Activated naive CD8-positive, alpha-beta T cell treated with anti-CD3 and anti-CD28 coated beads for 36 hours (primary cell): ENCODE measurements around the gene TREML4. TPM values are rescaled to one million over a fixed set of nuclear protein-coding genes. Genes with fewer than 3 reads are reported as not detected.

Source experiments
- DNase-seq: peaks from one replicate; pipeline ENCODE4 v3.0.0; 2021
- H3K27ac Mint-ChIP-seq: one replicate; pipeline ENCODE4 v1.8.0; 2022; ENCODE audit warnings: mild to moderate bottlenecking, moderate library complexity, mixed read lengths
- H3K27me3 Mint-ChIP-seq: one replicate; pipeline ENCODE4 v1.8.0; 2022; ENCODE audit warnings: mild to moderate bottlenecking, mixed read lengths
- H3K36me3 Mint-ChIP-seq: one replicate; pipeline ENCODE4 v1.8.0; 2021; ENCODE audit warnings: mild to moderate bottlenecking, mixed read lengths
- H3K4me1 Mint-ChIP-seq: one replicate; pipeline ENCODE4 v1.8.0; 2021; ENCODE audit warnings: mixed read lengths
- H3K4me3 Mint-ChIP-seq: one replicate; pipeline ENCODE4 v1.8.0; 2022; ENCODE audit warnings: mild to moderate bottlenecking, moderate library complexity, mixed read lengths
- H3K9me3 Mint-ChIP-seq: one replicate; pipeline ENCODE4 v1.8.0; 2022; ENCODE audit warnings: mixed read lengths
- total RNA-seq, 2 experiments: library from RNA; stranded (reverse); gene quantifications; one replicate each; pipeline ENCODE4 v1.2.3, GENCODE V29; 2021

Gene TREML4
- total RNA-seq, 2 experiments from 2014 or later: not detected

DNA sequence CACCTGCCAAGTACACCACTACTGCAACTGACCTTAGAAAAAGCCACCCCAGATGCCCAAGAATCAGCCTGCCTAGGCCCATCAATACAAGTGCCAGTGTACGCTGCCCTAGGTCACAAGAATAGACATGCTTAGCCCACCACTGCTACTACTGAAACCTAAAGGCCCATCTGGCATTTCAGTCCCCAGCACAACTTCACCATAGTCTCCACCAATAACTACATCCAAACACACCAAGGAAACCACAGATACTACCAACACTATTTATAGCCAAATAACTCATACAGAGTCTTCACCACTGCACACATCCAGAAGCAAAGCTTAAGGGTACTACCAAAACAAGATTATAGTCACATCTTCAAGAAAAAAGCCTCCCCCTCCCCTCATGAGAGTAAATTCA, 28.2 kb downstream of the TREML4 start:
- Mint-ChIP-seq H3K36me3 (peaks cover under 1% of the 10 kb centered on the region), H3K27ac (no peak overlapping the region), H3K9me3 (peaks cover 13% of the 10 kb centered on the region), H3K4me3 (no peak overlapping the region), H3K27me3 (no peaks in the 10 kb centered on the region), H3K4me1 (peaks cover 8% of the 10 kb centered on the region)
- no peak for DNase-seq

DNA sequence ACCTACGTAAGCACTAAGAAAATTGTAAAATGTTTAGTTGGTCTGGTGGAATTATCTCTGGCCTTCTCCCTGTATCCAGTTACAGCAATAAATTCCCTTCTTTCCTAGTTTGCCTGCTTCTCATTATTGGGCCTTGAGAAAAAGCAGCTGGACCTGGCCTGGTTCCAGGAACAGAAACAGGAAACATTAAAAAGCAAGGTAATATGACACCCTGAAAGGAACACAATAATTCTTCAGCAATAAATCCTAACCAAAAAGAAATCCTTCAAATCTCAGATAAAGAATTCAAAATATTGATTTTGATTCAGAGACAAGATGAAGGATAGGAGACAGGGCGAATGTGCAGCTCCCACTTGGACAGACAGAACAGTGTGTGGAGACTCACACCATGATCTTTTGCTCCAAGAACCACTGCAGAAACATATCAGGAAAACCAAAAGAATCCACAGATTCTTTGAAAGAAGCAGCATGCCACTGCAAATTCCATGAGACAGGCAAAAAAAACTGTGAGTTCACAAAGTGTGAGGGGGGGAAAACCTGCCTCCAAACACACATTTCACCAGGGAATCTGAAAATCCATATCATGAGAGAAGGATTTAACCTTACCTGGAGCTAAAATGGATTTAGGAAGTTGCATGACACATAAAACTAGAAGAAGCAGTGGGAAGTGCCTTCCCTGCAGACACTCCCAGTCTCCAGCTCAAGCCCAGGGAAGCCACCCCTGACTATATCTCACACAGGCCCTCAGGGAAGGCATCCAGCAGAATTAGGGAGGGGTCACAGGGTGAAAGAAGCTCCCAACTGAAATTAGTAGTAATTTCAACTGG, 29.4 kb downstream of the TREML4 start:
- DNase-seq: no peak
- Mint-ChIP-seq H3K27me3 (no peaks in the 10 kb centered on the region), H3K9me3 (peaks cover 23% of the 10 kb centered on the region), H3K4me3 (no peak overlapping the region), H3K27ac (no peak overlapping the region), H3K4me1 (peaks cover 8% of the 10 kb centered on the region), H3K36me3 (peaks cover 6% of the 10 kb centered on the region)

DNA sequence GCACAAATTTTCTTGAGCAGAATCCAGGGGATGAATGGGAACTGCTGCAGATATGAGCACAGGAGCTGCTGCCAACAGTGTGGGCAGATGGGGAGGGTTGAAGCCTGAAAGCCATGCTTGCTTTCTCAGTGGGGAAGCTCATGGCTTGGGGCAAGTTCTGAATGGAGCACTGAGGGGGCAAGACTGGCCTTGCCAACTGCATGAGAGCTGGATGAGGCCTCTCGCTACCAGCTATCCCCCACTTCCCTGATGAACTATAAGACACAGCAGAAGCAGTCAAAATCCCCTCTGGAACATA, 30.0 kb downstream of the TREML4 start:
- H3K4me1 Mint-ChIP-seq: peaks cover 8% of the 10 kb centered on the region
- H3K36me3 Mint-ChIP-seq: peaks cover 8% of the 10 kb centered on the region
- no peak for DNase-seq
- no peak overlapping the region for H3K4me3 Mint-ChIP-seq
- H3K27me3 Mint-ChIP-seq: no peaks in the 10 kb centered on the region
- H3K9me3 Mint-ChIP-seq: peaks cover 24% of the 10 kb centered on the region
- no peak overlapping the region for H3K27ac Mint-ChIP-seq

DNA sequence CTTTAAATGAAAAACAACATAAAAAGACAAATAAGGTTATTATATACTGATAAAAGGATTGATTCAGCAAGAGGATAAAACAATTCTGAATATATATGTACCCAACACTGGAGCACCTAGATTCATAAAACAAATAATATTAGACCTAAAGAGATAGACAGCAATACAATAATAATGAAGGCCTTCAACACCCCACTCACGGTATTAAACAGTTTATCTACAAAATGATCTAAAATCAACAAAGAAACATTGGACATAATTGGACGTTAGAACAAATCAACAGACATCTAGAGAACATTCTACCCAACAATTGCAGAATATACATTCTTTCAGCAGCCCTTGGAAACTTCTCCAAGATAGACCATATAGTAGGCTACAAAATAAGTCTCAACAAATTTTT, 34.3 kb downstream of the TREML4 start:
- H3K27ac Mint-ChIP-seq: no peak overlapping the region
- H3K27me3 Mint-ChIP-seq: no peaks in the 10 kb centered on the region
- DNase-seq: no peak
- peaks cover 34% of the 10 kb centered on the region for H3K9me3 Mint-ChIP-seq
- no peak overlapping the region for H3K4me3 Mint-ChIP-seq
- no peaks in the 10 kb centered on the region for H3K4me1 Mint-ChIP-seq
- H3K36me3 Mint-ChIP-seq: peaks cover 12% of the 10 kb centered on the region

DNA sequence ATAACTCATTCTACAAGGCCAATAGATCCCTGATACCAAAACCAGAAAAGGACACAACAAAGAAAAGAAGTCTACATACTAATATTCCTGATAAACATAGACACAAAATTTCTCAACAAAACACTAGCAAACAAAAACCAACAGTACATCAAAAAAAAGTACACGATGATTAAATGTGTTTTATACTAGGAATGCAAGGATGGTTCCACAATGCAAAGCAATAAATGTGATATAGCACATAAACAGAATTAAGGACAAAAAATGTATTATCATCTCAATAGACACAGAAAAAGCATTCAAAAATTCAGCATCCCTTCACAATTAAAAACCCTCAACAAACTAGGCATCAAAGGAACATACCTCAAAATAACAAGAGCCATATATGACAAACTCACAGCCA, 35.1 kb downstream of the TREML4 start:
- H3K27me3 Mint-ChIP-seq: no peaks in the 10 kb centered on the region
- no peaks in the 10 kb centered on the region for H3K4me1 Mint-ChIP-seq
- H3K27ac Mint-ChIP-seq: no peak overlapping the region
- no peak overlapping the region for H3K4me3 Mint-ChIP-seq
- no peak for DNase-seq
- peaks cover 34% of the 10 kb centered on the region for H3K9me3 Mint-ChIP-seq
- peaks cover 12% of the 10 kb centered on the region for H3K36me3 Mint-ChIP-seq

DNA sequence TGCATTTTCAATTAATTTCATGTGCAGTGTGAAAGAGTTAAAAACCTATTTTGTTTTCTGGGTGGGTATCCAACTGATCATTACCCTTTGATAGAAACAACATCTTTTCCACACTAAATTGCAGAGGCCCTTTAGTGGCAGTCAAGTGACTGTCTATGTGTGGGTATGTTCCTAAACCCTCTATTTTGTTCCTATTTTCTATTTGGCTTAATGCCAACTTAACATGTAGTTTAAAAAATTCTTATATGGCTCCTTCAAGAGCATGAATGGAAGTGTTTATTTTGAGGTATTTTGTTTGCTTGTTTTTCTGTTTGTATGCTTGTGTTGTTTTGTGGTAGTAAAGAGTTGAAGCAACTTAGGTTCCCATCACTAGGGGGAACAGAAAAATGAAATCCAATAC, 38.4 kb downstream of the TREML4 start:
- H3K4me3 Mint-ChIP-seq: no peak overlapping the region
- no peaks in the 10 kb centered on the region for H3K27me3 Mint-ChIP-seq
- no peak for DNase-seq
- H3K27ac Mint-ChIP-seq: no peak overlapping the region
- H3K9me3 Mint-ChIP-seq: peaks cover 19% of the 10 kb centered on the region
- no peaks in the 10 kb centered on the region for H3K4me1 Mint-ChIP-seq
- peaks cover 11% of the 10 kb centered on the region for H3K36me3 Mint-ChIP-seq

DNA sequence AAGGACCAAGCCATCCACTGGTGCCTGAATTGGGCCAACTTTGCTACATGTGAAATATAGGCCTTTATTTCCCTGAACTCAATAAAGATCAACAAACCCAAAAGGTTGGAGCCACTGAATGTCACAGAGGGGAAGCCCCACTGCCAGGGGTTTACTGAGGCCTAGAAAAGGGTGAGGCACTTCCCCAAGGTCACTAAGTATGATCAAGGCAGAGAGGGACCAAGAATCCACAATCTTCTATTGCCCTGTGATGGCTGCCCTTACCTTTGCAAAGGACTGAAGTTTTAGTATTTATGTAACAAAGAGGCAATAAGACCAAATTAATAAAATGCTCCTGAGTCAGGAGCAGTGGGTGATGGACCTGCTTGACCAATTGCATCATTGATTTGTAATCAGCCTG, 40.3 kb downstream of the TREML4 start:
- Mint-ChIP-seq H3K4me1 (peaks cover 6% of the 10 kb centered on the region), H3K27ac (no peak overlapping the region), H3K36me3 (peaks cover 1% of the 10 kb centered on the region), H3K27me3 (no peaks in the 10 kb centered on the region), H3K9me3 (peaks cover 6% of the 10 kb centered on the region), H3K4me3 (no peak overlapping the region)
- DNase-seq: no peak

DNA sequence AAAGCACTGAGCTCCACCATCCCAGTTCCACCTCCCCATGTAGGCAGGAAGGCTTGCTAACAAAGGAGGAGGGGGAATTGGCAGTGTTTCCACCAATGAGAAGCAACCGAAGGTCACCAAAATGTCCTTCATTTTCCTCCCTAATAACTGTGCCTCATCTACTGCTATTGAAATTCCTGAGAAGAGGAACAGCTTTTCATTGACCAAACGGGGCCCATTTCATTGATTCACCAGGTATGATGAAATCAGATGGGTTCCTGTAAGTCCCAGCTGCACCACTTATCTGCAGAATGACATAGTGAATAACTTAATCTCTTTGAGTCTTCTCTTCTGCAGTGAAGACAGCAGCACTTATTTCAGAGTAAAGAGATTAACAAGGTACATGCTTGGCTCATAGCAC, 41.0 kb downstream of the TREML4 start:
- H3K27ac Mint-ChIP-seq: no peak overlapping the region
- no peak for DNase-seq
- no peaks in the 10 kb centered on the region for H3K36me3 Mint-ChIP-seq
- no peaks in the 10 kb centered on the region for H3K27me3 Mint-ChIP-seq
- H3K9me3 Mint-ChIP-seq: peaks cover 3% of the 10 kb centered on the region
- H3K4me3 Mint-ChIP-seq: no peak overlapping the region
- H3K4me1 Mint-ChIP-seq: peaks cover 6% of the 10 kb centered on the region

DNA sequence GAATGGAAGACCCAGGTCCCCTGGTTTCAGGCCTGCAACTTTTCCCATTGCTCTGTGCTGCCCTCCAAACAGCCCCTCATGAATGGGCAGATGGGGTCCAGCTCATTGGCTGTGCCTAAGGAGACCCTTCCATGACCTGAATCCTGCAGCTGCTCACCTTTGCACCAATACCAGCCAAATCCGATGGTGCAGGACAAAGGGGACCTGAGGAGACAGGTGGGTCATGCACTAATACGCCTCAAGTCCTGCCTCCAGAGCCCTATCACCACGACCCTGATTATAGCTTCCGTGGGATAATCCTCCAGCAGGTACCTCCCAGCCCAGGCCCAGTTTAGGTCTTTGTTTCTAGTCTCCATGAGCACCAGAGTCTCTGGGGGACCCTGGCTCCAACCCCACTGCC, 41.6 kb downstream of the TREML4 start:
- Mint-ChIP-seq H3K4me1 (peaks cover 6% of the 10 kb centered on the region), H3K36me3 (no peaks in the 10 kb centered on the region)
- no peak for DNase-seq

DNA sequence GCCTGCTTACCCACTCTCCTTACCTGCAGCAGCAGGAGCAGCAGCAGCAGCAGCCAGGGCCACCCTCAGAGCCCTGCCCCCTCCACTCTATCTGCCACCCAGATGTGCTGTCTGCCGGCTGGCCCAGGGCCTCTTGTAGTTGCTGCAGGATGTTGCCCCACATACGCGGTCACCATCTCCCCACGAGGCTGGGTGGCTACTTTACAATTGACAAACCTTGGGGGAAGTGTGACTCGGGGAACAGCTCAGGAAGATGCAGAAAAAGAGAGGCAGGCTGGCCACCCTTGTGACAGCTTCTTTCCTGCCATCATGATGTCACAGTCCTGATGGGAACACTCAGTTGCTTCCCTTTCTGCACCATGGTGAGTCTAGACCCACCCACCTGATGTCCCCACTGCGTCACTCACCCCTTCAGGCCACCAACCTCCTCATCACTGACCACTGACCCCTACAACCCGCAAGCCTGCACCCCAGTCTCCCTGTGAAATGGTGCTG, 43.8 kb downstream of the TREML4 start:
- Mint-ChIP-seq H3K27me3 (no peaks in the 10 kb centered on the region), H3K4me3 (no peak overlapping the region), H3K36me3 (no peaks in the 10 kb centered on the region), H3K27ac (no peak overlapping the region), H3K9me3 (no peaks in the 10 kb centered on the region), H3K4me1 (peaks cover 6% of the 10 kb centered on the region)
- no peak for DNase-seq

More for the DNA sequence above, 41.6 kb downstream of the TREML4 start:
- Mint-ChIP-seq H3K9me3 (peaks cover 3% of the 10 kb centered on the region), H3K27ac (no peak overlapping the region), H3K27me3 (no peaks in the 10 kb centered on the region), H3K4me3 (no peak overlapping the region)

DNA sequence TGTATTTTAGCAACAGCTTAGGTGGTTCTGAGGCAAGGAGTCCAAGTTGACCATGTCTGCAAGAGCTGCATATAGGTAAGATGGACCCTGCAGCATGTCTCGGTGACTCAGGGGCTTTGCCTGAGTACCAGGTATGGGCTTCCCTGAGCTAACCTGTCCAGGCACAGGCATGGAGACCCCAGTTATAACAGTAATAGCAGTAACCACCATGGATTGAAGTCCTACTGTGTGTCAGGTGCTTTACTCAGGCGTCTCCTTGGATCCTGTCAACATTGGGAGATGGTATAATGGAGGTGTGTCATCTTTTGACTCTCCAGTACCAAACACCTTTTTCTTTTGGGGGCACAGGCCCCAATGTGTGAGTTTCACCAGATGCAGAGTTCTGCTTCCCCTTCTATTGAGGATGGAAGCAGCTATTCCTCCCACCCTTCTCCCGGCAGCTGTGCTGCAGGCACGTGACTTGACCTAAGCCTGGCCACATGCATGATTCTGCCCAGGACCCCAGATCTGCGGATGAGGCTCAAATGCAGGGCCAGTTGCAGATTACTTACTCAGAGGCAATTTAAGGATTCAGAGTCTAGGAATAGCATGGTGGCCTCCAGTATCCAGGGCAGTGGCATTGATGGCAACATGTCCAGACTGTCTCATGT, 44.6 kb downstream of the TREML4 start:
- peaks cover 6% of the 10 kb centered on the region for H3K4me1 Mint-ChIP-seq
- no peaks in the 10 kb centered on the region for H3K9me3 Mint-ChIP-seq
- H3K27ac Mint-ChIP-seq: no peak overlapping the region
- no peak overlapping the region for H3K4me3 Mint-ChIP-seq
- no peaks in the 10 kb centered on the region for H3K27me3 Mint-ChIP-seq
- DNase-seq: no peak
- no peaks in the 10 kb centered on the region for H3K36me3 Mint-ChIP-seq

DNA sequence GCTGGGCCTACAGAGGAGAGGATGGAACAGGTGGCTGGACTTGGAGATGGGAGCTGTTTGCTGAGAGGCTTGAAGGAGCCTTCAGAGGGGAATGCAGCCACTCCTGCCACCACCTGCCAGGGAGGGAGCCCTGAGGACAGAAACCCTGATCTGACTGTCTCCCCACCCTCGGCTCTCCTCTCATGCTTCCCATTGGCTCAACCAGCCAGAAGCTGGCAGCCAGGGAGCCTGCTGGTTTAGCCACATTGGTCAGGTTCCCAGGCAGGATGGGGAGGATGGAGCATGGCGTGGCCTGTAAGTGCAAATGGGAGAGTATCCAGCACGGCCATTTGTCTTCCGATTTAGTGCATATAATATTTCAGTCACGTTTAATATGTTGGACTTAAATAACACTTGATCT, 45.6 kb downstream of the TREML4 start:
- Mint-ChIP-seq H3K4me1 (peaks cover 7% of the 10 kb centered on the region), H3K4me3 (no peak overlapping the region), H3K36me3 (no peaks in the 10 kb centered on the region), H3K27me3 (no peaks in the 10 kb centered on the region), H3K9me3 (no peaks in the 10 kb centered on the region), H3K27ac (no peak overlapping the region)
- no peak for DNase-seq

DNA sequence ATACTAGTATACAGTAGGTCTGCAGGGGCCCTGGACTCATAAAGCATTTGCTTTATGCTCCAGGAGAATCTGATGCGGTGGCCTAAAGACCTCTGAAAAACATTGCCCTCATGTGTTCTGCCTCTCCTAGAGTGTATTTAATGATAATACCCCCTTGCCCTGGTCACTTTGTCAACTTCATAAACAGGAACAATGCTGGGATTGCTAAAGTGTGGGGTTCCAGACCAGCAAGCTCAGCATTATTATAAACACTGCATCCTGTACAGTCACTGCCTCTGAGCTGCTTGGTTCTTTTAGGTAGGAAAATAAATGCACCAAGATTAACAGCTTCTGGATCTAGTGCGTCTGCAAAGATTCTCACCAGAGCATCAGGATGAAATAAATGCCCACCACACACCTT, 46.1 kb downstream of the TREML4 start:
- H3K36me3 Mint-ChIP-seq: no peaks in the 10 kb centered on the region
- no peaks in the 10 kb centered on the region for H3K9me3 Mint-ChIP-seq
- no peak overlapping the region for H3K27ac Mint-ChIP-seq
- peaks cover 13% of the 10 kb centered on the region for H3K4me1 Mint-ChIP-seq
- no peak overlapping the region for H3K4me3 Mint-ChIP-seq
- no peaks in the 10 kb centered on the region for H3K27me3 Mint-ChIP-seq
- no peak for DNase-seq

DNA sequence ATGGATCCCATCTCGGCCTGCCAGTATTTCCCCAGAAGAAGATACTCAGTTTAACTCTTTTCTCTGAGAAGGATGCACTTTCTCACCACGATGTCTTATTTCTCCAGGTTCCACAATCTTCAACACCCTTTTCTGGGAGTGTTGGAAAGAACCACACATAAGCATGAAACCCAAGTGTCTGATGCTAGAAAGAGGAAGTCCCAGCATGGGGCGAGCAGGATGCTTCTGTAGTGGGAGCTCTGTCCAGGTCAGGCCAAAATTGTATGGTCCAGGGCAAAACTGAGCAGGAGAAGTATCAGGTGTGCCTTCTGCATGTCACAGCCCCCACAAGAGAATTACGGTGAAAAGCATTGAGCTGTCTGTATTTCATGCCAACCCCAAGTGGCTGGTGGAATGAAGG, 47.3 kb downstream of the TREML4 start:
- Mint-ChIP-seq H3K27me3 (no peaks in the 10 kb centered on the region), H3K36me3 (no peaks in the 10 kb centered on the region), H3K27ac (no peak overlapping the region), H3K4me1 (peaks cover 14% of the 10 kb centered on the region), H3K9me3 (no peaks in the 10 kb centered on the region), H3K4me3 (no peak overlapping the region)
- DNase-seq: no peak

DNA sequence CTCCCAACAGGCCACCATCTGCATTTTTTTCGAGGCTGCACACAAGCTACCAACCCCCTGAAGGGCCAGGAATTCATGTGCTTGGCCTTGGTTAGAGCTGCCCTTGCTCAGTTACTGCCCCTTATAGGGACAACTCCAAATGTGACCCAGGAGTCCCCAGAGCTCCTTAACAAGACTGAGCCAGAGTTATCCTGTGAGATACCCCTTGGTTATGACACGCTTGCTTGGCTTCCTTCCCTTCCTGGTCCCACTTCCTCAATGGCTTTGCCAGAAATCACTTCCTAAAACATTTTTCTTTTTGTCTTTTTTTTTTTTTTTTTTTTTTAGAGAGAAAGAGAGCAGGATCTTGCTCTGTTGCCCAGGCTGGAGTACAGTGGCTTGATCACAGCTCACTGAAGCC, 49.5 kb downstream of the TREML4 start:
- H3K27me3 Mint-ChIP-seq: no peaks in the 10 kb centered on the region
- no peaks in the 10 kb centered on the region for H3K9me3 Mint-ChIP-seq
- no peaks in the 10 kb centered on the region for H3K36me3 Mint-ChIP-seq
- no peak overlapping the region for H3K27ac Mint-ChIP-seq
- no peak overlapping the region for H3K4me3 Mint-ChIP-seq
- DNase-seq: no peak
- peaks cover 9% of the 10 kb centered on the region for H3K4me1 Mint-ChIP-seq
